Gastroesophageal sphincter (tissue), 4 donors: ENCODE measurements around the gene AZIN2. TPM values are rescaled to one million over a fixed set of nuclear protein-coding genes. Genes with fewer than 3 reads are reported as not detected.
A peak's percentile ranks its signal among the peaks of the same experiment; 100 is the strongest.

Experiments
- ATAC-seq: fragments of 150-250 bp; one replicate; pipeline ENCODE4 v1.9.1; 2016; ENCODE audit warnings: mild to moderate bottlenecking, moderate library complexity
- H3K27ac ChIP-seq, 4 donors: fragments of 200-600 bp; sonication (generic) in 3 of 4; 1 replicate in 3 of 4; 2 replicates in 1 of 4; pipeline ENCODE4 v1.5.1; 2016 to 2019
- H3K27me3 ChIP-seq: fragments of 200-600 bp; sonication (generic); one replicate; pipeline ENCODE4 v1.5.1; 2019
- H3K36me3 ChIP-seq, 2 donors: fragments of 200-600 bp; sonication (generic); one replicate each; pipeline ENCODE4 v1.5.1; 2019; ENCODE audit warnings: control low read depth in 1 of 2
- H3K4me1 ChIP-seq, 3 donors: fragments of 200-600 bp; sonication (generic); 1 replicate in 2 of 3; 2 replicates in 1 of 3; pipeline ENCODE4 v1.5.1; 2016 to 2019; ENCODE audit warnings: control low read depth in 2 of 3
- H3K4me3 ChIP-seq, 2 donors: fragments of 200-600 bp; sonication (generic); one replicate each; pipeline ENCODE4 v1.5.1; 2019; ENCODE audit warnings: mild to moderate bottlenecking in 1 of 2, moderate library complexity in 1 of 2
- H3K9me3 ChIP-seq, 3 donors: fragments of 200-600 bp; sonication (generic); one replicate each; pipeline ENCODE4 v1.5.1; 2017 to 2019; ENCODE audit warnings: control low read depth in 2 of 3
- EP300 ChIP-seq: sonication (generic); formaldehyde crosslinking; IDR thresholded peaks from one replicate; pipeline ENCODE4 v1.6.1; 2017; ENCODE audit warnings: antibody characterized with exemption, mild to moderate bottlenecking
- POLR2A ChIP-seq, 2 donors: fragments of 450-650 bp; IDR thresholded peaks; one replicate each; pipeline ENCODE4 v1.6.1; 2017; ENCODE audit warnings: antibody characterized with exemption in 2 of 2, mild to moderate bottlenecking in 2 of 2, moderate library complexity in 1 of 2
- POLR2AphosphoS5 ChIP-seq: sonication (generic); formaldehyde crosslinking; IDR thresholded peaks from one replicate; pipeline ENCODE4 v1.6.1; 2017; ENCODE audit warnings: antibody characterized with exemption
- WGBS, 2 donors: methylation state at CpG; one replicate each; pipeline ENCODE4 v1.1.5; 2018; ENCODE audit warnings: low coverage in 1 of 2; 5-methylcytosine and 5-hydroxymethylcytosine counted together
- total RNA-seq, 4 donors: library from RNA; depleted of rRNA; stranded (reverse); fragments of >200 nt; gene quantifications; one replicate each; pipeline ENCODE4 v1.1.0, GENCODE V29; 2016
- TF ChIP-seq, protein P1 (sequence below), 4 experiments: fragments of 200-600 bp in 2 of 4; fragments of 450-650 bp in 2 of 4; sonication (generic) in 1 of 4; IDR thresholded peaks; one replicate each; pipeline ENCODE4 v1.5.1; 2017 to 2019; ENCODE audit warnings: antibody characterized with exemption in 4 of 4, mild to moderate bottlenecking in 2 of 4, moderate library complexity in 2 of 4

The AZIN2 gene
- total RNA-seq, 4 donors from 2014 or later: 0.31 to 6.4 (median 2.8) TPM

- no peak for ATAC-seq
- TF ChIP-seq, protein P1, sequence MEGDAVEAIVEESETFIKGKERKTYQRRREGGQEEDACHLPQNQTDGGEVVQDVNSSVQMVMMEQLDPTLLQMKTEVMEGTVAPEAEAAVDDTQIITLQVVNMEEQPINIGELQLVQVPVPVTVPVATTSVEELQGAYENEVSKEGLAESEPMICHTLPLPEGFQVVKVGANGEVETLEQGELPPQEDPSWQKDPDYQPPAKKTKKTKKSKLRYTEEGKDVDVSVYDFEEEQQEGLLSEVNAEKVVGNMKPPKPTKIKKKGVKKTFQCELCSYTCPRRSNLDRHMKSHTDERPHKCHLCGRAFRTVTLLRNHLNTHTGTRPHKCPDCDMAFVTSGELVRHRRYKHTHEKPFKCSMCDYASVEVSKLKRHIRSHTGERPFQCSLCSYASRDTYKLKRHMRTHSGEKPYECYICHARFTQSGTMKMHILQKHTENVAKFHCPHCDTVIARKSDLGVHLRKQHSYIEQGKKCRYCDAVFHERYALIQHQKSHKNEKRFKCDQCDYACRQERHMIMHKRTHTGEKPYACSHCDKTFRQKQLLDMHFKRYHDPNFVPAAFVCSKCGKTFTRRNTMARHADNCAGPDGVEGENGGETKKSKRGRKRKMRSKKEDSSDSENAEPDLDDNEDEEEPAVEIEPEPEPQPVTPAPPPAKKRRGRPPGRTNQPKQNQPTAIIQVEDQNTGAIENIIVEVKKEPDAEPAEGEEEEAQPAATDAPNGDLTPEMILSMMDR (IDR thresholded peaks at IDR 0.05): no peak
- TF ChIP-seq POLR2A (IDR thresholded peaks at IDR 0.05) (no peak), POLR2AphosphoS5 (no peak), EP300 (no peak)
- Histone ChIP-seq H3K27me3 (no peaks in the 10 kb centered on the region), H3K9me3 (no peaks in the 10 kb centered on the region), H3K4me1 (peaks cover 0 to 10% (median 0%) of the 10 kb centered on the region in 3 donors), H3K36me3 (no peaks in the 10 kb centered on the region), H3K27ac (no peak overlapping the region), H3K4me3 (no peak overlapping the region)
- WGBS, 2 donors: 80 to 100% methylated on average over 1 to 3 of the region's 3 CpGs
Observed at GRCh38 chr1:33048426-33048825, 32.5 kb upstream of the AZIN2 start.

- Histone ChIP-seq H3K27ac (no peak overlapping the region), H3K9me3 (no peaks in the 10 kb centered on the region), H3K36me3 (no peaks in the 10 kb centered on the region), H3K4me1 (peaks cover 0 to 10% (median 0%) of the 10 kb centered on the region in 3 donors), H3K4me3 (no peak overlapping the region), H3K27me3 (no peaks in the 10 kb centered on the region)
- no peak for ATAC-seq
- 76% methylated on average over 6 of the region's 7 CpGs; no CpG with 5 or more reads in 1 of the 2 donors for WGBS, 2 donors
- TF ChIP-seq POLR2A (IDR thresholded peaks at IDR 0.05): no peak
- TF ChIP-seq EP300: no peak
- TF ChIP-seq POLR2AphosphoS5: no peak
- TF ChIP-seq, protein P1 (IDR thresholded peaks at IDR 0.05): no peak
Observed at GRCh38 chr1:33049371-33049770, 31.6 kb upstream of the AZIN2 start.

GRCh38 chr1:33050221-33051076 is 30.5 kb upstream of the AZIN2 start:
- ATAC-seq: peak; percentile 74
- no peaks in the 10 kb centered on the region for H3K36me3 ChIP-seq
- no peaks in the 10 kb centered on the region for H3K9me3 ChIP-seq
- no peaks in the 10 kb centered on the region for H3K27me3 ChIP-seq
- TF ChIP-seq EP300 (no peak), POLR2AphosphoS5 (peak; percentile 10)
- 48 to 84% methylated on average over 2 to 16 of the region's 17 CpGs for WGBS, 2 donors
- H3K4me3 ChIP-seq: no peak overlapping the region
- peak overlapping the region in 1 of 4 donors; percentile 45 for H3K27ac ChIP-seq
- H3K4me1 ChIP-seq: peaks cover 0 to 17% (median 3%) of the 10 kb centered on the region in 3 donors

DNA sequence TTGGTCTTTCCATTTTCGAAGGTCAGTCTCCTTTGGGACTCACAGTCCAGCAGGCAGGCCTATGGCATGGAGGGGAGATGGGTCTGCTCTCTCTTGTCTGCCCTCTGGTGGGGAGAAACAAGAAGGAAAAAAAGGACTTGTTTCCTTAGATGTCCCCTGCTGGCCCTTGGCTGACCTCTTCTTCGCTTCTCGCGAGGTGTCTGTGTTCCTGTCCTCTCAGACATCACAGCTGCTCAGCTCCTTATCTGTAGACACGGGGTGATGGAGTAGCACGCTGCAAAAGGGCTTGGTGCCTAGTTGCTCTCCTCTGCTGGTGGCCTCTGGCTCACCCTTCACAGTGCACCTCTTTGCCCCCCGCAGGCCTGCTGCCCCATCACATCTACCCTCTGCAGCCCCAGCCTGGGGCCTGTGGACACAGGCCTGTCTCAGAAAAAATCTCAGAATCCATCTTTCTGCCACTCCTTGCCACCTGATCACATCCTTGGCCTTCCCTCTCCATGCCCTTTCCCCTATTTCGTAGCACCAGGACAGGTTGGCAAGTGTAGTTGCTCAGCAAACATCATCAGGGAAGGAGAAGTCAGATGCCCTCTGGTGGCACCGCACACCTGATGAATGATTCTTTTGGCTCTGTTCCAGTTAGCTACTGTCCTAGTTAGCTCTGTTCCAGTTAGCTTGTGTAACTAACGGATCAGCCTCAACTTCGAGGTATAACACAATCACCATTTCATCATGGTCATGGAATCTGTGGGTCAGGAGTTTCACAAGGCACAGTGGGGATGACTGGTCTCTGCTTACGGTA is 25.5 kb upstream of the AZIN2 start:
- no peaks in the 10 kb centered on the region for H3K9me3 ChIP-seq
- no peaks in the 10 kb centered on the region for H3K36me3 ChIP-seq
- H3K27me3 ChIP-seq: no peaks in the 10 kb centered on the region
- peak overlapping the region in 3 of 4 donors; percentile 46 to 66 (median 57) for H3K27ac ChIP-seq
- no peak overlapping the region for H3K4me3 ChIP-seq
- TF ChIP-seq EP300 (no peak), POLR2AphosphoS5 (peak; percentile 30), POLR2A (IDR thresholded peaks at IDR 0.05) (no peak)
- TF ChIP-seq, protein P1 (IDR thresholded peaks at IDR 0.05): peak; percentile 58 to 78 (median 76)
- peaks cover 0 to 22% (median 5%) of the 10 kb centered on the region in 3 donors for H3K4me1 ChIP-seq
- ATAC-seq: peak; percentile 91
- 21 to 46% methylated on average over 8 to 9 of the region's 12 CpGs for WGBS, 2 donors

- Histone ChIP-seq H3K36me3 (no peaks in the 10 kb centered on the region), H3K27ac (no peak overlapping the region), H3K27me3 (no peaks in the 10 kb centered on the region), H3K9me3 (no peaks in the 10 kb centered on the region), H3K4me3 (no peak overlapping the region), H3K4me1 (peaks cover 0 to 19% (median 5%) of the 10 kb centered on the region in 3 donors)
- TF ChIP-seq POLR2AphosphoS5: no peak
- no peak for TF ChIP-seq EP300
- no peak for TF ChIP-seq POLR2A (IDR thresholded peaks at IDR 0.05)
- WGBS, 2 donors: 73% methylated on average over 2 of the region's 3 CpGs; no CpG with 5 or more reads in 1 of the 2 donors
- ATAC-seq: no peak
Observed at GRCh38 chr1:33056426-33056825, 24.5 kb upstream of the AZIN2 start.
